HG03520 (cell line): ENCODE results near the gene POMGNT1.
A peak's percentile ranks its signal among the peaks of the same experiment; 100 is the strongest.
"Not testable (repeated sequence)": the region's sequence is repeated elsewhere in the genome, so short reads cannot be mapped to it uniquely, and the experiment has no call there.

Experiments
- ATAC-seq: cut with Tn5 transposase; IDR thresholded peaks from one replicate; pipeline ENCODE4 v1.9.1; 2021; ENCODE audit warnings: mild to moderate bottlenecking, moderate library complexity; ENCODE audit not compliant: unreplicated experiment

The POMGNT1 gene

GRCh38 chr1:46197964-46198811 is at the start of gene POMGNT1:
TSS of gene POMGNT1 (minus strand) at chr1:46198434. CDS start at chr1:46197821, 613 bp downstream.
- peak; percentile 89 for ATAC-seq

- ATAC-seq, result peak; percentile 94
Observed at GRCh38 chr1:46247436-46248121, 49.3 kb upstream of the POMGNT1 start, which contains the start of gene RAD54L. TSS of gene RAD54L (plus strand) at chr1:46247763. CDS start at chr1:46248406, 643 bp downstream.

- ATAC-seq, result peak; percentile 36
Observed at GRCh38 chr1:46246548-46247435, 48.6 kb upstream of the POMGNT1 start.

- ATAC-seq, result not testable (repeated sequence)
Observed at GRCh38 chr1:46246136-46246535, 47.9 kb upstream of the POMGNT1 start.

- no peak for ATAC-seq
Observed at GRCh38 chr1:46244656-46245371, 46.6 kb upstream of the POMGNT1 start.

- not testable (repeated sequence) for ATAC-seq
Observed at GRCh38 chr1:46243831-46244230, 45.6 kb upstream of the POMGNT1 start.

GRCh38 chr1:46242918-46243317 is 44.7 kb upstream of the POMGNT1 start:
- ATAC-seq, result no peak

- not testable (repeated sequence) for ATAC-seq
Observed at GRCh38 chr1:46241733-46242132, 43.5 kb upstream of the POMGNT1 start.

- not testable (repeated sequence) for ATAC-seq
Observed at GRCh38 chr1:46238865-46239264, 40.6 kb upstream of the POMGNT1 start.

- ATAC-seq, result no peak
Observed at GRCh38 chr1:46236882-46237281, 38.6 kb upstream of the POMGNT1 start.

- ATAC-seq, result not testable (repeated sequence)
Observed at GRCh38 chr1:46231231-46231630, 33.0 kb upstream of the POMGNT1 start.

GRCh38 chr1:46224966-46225365 is 26.7 kb upstream of the POMGNT1 start:
- no peak for ATAC-seq

- no peak for ATAC-seq
Observed at GRCh38 chr1:46223472-46223943, 25.3 kb upstream of the POMGNT1 start.

- ATAC-seq, result not testable (repeated sequence)
Observed at GRCh38 chr1:46223055-46223454, 24.8 kb upstream of the POMGNT1 start.

- ATAC-seq, result no peak
Observed at GRCh38 chr1:46221749-46222148, 23.5 kb upstream of the POMGNT1 start.

- ATAC-seq, result no peak
Observed at GRCh38 chr1:46220808-46221207, 22.6 kb upstream of the POMGNT1 start.

- ATAC-seq, result no peak
Observed at GRCh38 chr1:46219551-46220520, 21.6 kb upstream of the POMGNT1 start.

- ATAC-seq, result no peak
Observed at GRCh38 chr1:46218443-46218842, 20.2 kb upstream of the POMGNT1 start.

- ATAC-seq, result no peak
Observed at GRCh38 chr1:46215504-46215903, 17.3 kb upstream of the POMGNT1 start.
